Measurements from ENCODE around the gene P3H2.

DNA sequence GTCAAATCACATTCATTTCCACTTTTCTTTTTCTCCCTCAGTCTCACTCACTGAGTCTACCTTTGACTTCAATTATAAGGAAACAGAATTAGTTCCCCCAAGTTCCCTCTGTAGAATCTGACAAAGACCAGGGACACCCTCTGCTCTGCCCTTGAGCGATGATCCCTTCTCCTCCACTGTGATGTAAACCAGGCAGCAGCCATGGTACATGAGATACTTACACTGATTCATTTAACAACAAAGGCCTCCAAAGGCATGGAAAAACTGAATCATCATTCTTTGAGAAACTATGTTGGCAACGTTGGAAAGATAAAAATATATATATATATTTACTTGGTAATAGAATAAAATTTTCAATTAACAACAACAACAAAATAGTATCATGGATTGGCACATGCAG lies 84.1 kb downstream of the P3H2 start:
- TF ChIP-seq, protein P1, sequence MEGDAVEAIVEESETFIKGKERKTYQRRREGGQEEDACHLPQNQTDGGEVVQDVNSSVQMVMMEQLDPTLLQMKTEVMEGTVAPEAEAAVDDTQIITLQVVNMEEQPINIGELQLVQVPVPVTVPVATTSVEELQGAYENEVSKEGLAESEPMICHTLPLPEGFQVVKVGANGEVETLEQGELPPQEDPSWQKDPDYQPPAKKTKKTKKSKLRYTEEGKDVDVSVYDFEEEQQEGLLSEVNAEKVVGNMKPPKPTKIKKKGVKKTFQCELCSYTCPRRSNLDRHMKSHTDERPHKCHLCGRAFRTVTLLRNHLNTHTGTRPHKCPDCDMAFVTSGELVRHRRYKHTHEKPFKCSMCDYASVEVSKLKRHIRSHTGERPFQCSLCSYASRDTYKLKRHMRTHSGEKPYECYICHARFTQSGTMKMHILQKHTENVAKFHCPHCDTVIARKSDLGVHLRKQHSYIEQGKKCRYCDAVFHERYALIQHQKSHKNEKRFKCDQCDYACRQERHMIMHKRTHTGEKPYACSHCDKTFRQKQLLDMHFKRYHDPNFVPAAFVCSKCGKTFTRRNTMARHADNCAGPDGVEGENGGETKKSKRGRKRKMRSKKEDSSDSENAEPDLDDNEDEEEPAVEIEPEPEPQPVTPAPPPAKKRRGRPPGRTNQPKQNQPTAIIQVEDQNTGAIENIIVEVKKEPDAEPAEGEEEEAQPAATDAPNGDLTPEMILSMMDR (conservative IDR thresholded peaks at IDR 0.05; ENCODE audit: low read depth in 2 of 2): no peak
- no peak for TF ChIP-seq EZH2 (IDR thresholded peaks at IDR 0.05; ENCODE audit: low read depth, unreplicated experiment)
- TF ChIP-seq CREB1 (CRISPR knock-in tag; IDR thresholded peaks at IDR 0.05; ENCODE audit: low read depth): no peak
- no peak for TF ChIP-seq POLR2AphosphoS5 (IDR thresholded peaks at IDR 0.05; ENCODE audit: low read depth)
- TF ChIP-seq EZH2phosphoT487 (IDR thresholded peaks at IDR 0.05; ENCODE audit: unreplicated experiment): no peak
- no peak for TF ChIP-seq STAT1 (IDR thresholded peaks at IDR 0.05; ENCODE audit: unreplicated experiment)
- TF ChIP-seq NANOG (IDR thresholded peaks at IDR 0.05; ENCODE audit: borderline replicate concordance): no peak
- TF ChIP-seq, protein P2, sequence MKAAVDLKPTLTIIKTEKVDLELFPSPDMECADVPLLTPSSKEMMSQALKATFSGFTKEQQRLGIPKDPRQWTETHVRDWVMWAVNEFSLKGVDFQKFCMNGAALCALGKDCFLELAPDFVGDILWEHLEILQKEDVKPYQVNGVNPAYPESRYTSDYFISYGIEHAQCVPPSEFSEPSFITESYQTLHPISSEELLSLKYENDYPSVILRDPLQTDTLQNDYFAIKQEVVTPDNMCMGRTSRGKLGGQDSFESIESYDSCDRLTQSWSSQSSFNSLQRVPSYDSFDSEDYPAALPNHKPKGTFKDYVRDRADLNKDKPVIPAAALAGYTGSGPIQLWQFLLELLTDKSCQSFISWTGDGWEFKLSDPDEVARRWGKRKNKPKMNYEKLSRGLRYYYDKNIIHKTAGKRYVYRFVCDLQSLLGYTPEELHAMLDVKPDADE (IDR thresholded peaks at IDR 0.05): no peak

Measured in GM23338 (cell line).